SK-N-SH treated with all-trans-retinoic acid at 6 μM for 48 hours (cell line): ENCODE data around the gene ORC3.

Experiments
- ATAC-seq: fragments of 200-7000 bp; cut with Tn5 transposase; 3 replicates; pipeline ENCODE4 v1.9.1; 2020; ENCODE audit warnings: mild to moderate bottlenecking, moderate library complexity
- ARNTL ChIP-seq: fragments of 450-650 bp; formaldehyde crosslinking; IDR thresholded peaks from 2 replicates; pipeline ENCODE4 v1.5.0; 2020; ENCODE audit warnings: low read depth, mild to moderate bottlenecking, moderate library complexity, borderline replicate concordance
- BACH2 ChIP-seq: fragments of 250-450 bp; sonication (Bioruptor Pico); IDR thresholded peaks from 2 replicates; pipeline ENCODE4 v1.9.0; 2021; ENCODE audit warnings: mild to moderate bottlenecking, borderline replicate concordance
- CREB5 ChIP-seq: fragments of 250-450 bp; sonication (Bioruptor Pico); IDR thresholded peaks from 2 replicates; pipeline ENCODE4 v1.5.1; 2020; ENCODE audit warnings: low read depth, mild to moderate bottlenecking, moderate library complexity
- CSRNP3 ChIP-seq: fragments of 250-450 bp; sonication (Bioruptor Pico); IDR thresholded peaks from 2 replicates; pipeline ENCODE4 v1.5.1; 2021; ENCODE audit warnings: mild to moderate bottlenecking, moderate library complexity
- ESRRG ChIP-seq: fragments of 250-450 bp; sonication (Bioruptor Pico); IDR thresholded peaks from 2 replicates; pipeline ENCODE4 v1.6.1; 2021; ENCODE audit warnings: mild to moderate bottlenecking
- GLIS3 ChIP-seq: fragments of 250-450 bp; sonication (Bioruptor Pico); IDR thresholded peaks from 2 replicates; pipeline ENCODE4 v1.5.0; 2020; ENCODE audit warnings: mild to moderate bottlenecking, moderate library complexity
- ISL1 ChIP-seq: fragments of 250-450 bp; sonication (Bioruptor Pico); IDR thresholded peaks from 2 replicates; pipeline ENCODE4 v2.1.2; 2022; ENCODE audit warnings: mild to moderate bottlenecking, moderate library complexity
- OSR1 ChIP-seq: fragments of 250-450 bp; sonication (Bioruptor Pico); IDR thresholded peaks from 2 replicates; pipeline ENCODE4 v1.8.0; 2022; ENCODE audit warnings: moderate library complexity, mild to moderate bottlenecking, inconsistent platforms
- PATZ1 ChIP-seq: fragments of 250-450 bp; sonication (Bioruptor Pico); IDR thresholded peaks from 2 replicates; pipeline ENCODE4 v1.8.0; 2020; ENCODE audit warnings: mild to moderate bottlenecking, moderate library complexity, borderline replicate concordance
- POU6F1 ChIP-seq: fragments of 250-450 bp; sonication (Bioruptor Pico); IDR thresholded peaks from 2 replicates; pipeline ENCODE4 v1.8.0; 2021; ENCODE audit warnings: low read depth, mild to moderate bottlenecking, moderate library complexity, borderline replicate concordance
- PPARA ChIP-seq: fragments of 250-450 bp; sonication (Bioruptor Pico); IDR thresholded peaks from 2 replicates; pipeline ENCODE4 v1.5.0; 2020; ENCODE audit warnings: mild to moderate bottlenecking, borderline replicate concordance
- RARB ChIP-seq: fragments of 250-450 bp; sonication (Bioruptor Pico); IDR thresholded peaks from 2 replicates; pipeline ENCODE4 v1.8.0; 2021; ENCODE audit warnings: mild to moderate bottlenecking, moderate library complexity
- SNAI2 ChIP-seq: fragments of 250-450 bp; sonication (Bioruptor Pico); IDR thresholded peaks from 2 replicates; pipeline ENCODE4 v1.5.0; 2020; ENCODE audit warnings: mild to moderate bottlenecking, moderate library complexity
- TCF4 ChIP-seq: fragments of 250-450 bp; sonication (Bioruptor Pico); IDR thresholded peaks from 2 replicates; pipeline ENCODE4 v1.8.0; 2021; ENCODE audit warnings: mild to moderate bottlenecking, moderate library complexity, borderline replicate concordance
- TOX ChIP-seq: fragments of 250-450 bp; sonication (Bioruptor Pico); IDR thresholded peaks from 2 replicates; pipeline ENCODE4 v1.8.0; 2021; ENCODE audit warnings: mild to moderate bottlenecking, moderate library complexity, borderline replicate concordance
- TSHZ2 ChIP-seq: fragments of 250-450 bp; sonication (Bioruptor Pico); IDR thresholded peaks from 2 replicates; pipeline ENCODE4 v1.5.0; 2020; ENCODE audit warnings: mild to moderate bottlenecking, moderate library complexity
- ZC3H10 ChIP-seq: fragments of 250-450 bp; sonication (Bioruptor Pico); IDR thresholded peaks from 2 replicates; pipeline ENCODE4 v1.5.1; 2021; ENCODE audit warnings: mild to moderate bottlenecking, moderate library complexity
- ZFP3 ChIP-seq: fragments of 250-450 bp; sonication (Bioruptor Pico); IDR thresholded peaks from 2 replicates; pipeline ENCODE4 v1.5.0; 2020; ENCODE audit warnings: mild to moderate bottlenecking, moderate library complexity
- ZFP30 ChIP-seq: fragments of 450-650 bp; formaldehyde crosslinking; IDR thresholded peaks from 2 replicates; pipeline ENCODE4 v1.5.0; 2022; ENCODE audit warnings: mild to moderate bottlenecking, moderate library complexity
- ZNF565 ChIP-seq: fragments of 450-650 bp; formaldehyde crosslinking; conservative IDR thresholded peaks from 2 replicates; pipeline ENCODE4 v1.5.0; 2020; ENCODE audit warnings: low read depth, mild to moderate bottlenecking, moderate library complexity
- ZNF70 ChIP-seq: fragments of 450-650 bp; formaldehyde crosslinking; IDR thresholded peaks from 2 replicates; pipeline ENCODE4 v1.5.0; 2020; ENCODE audit warnings: mild to moderate bottlenecking, moderate library complexity
- ZNF8 ChIP-seq: fragments of 450-650 bp; formaldehyde crosslinking; IDR thresholded peaks from 2 replicates; pipeline ENCODE4 v1.5.0; 2020; ENCODE audit warnings: mild to moderate bottlenecking, moderate library complexity

ORC3 gene

GRCh38 chr6:87641065-87641692 lies 51.2 kb downstream of the ORC3 start (continued):
- no peak for TF ChIP-seq PATZ1
- no peak for TF ChIP-seq ARNTL
- no peak for TF ChIP-seq PPARA (CRISPR knock-in tag)

- no peak for ATAC-seq
- TF ChIP-seq POU6F1 (CRISPR knock-in tag), result no peak
- TF ChIP-seq RARB (CRISPR knock-in tag), result no peak
- TF ChIP-seq ZFP3 (CRISPR knock-in tag), result no peak
- no peak for TF ChIP-seq ZC3H10 (CRISPR knock-in tag)
- no peak for TF ChIP-seq OSR1
- TF ChIP-seq CSRNP3, result no peak
- no peak for TF ChIP-seq BACH2 (CRISPR knock-in tag)
- TF ChIP-seq ZNF565 (CRISPR knock-in tag), result no peak
- no peak for TF ChIP-seq ISL1 (CRISPR knock-in tag)
- TF ChIP-seq ESRRG (CRISPR knock-in tag), result no peak
- TF ChIP-seq GLIS3 (CRISPR knock-in tag), result no peak
- TF ChIP-seq TSHZ2 (CRISPR knock-in tag), result no peak
- TF ChIP-seq PPARA (CRISPR knock-in tag), result no peak
- TF ChIP-seq ARNTL, result no peak
- TF ChIP-seq TCF4 (CRISPR knock-in tag), result no peak
- TF ChIP-seq CREB5 (CRISPR knock-in tag), result no peak
- TF ChIP-seq ZNF70 (CRISPR knock-in tag), result no peak
- TF ChIP-seq TOX (CRISPR knock-in tag), result no peak
- no peak for TF ChIP-seq ZNF8 (CRISPR knock-in tag)
- TF ChIP-seq SNAI2 (CRISPR knock-in tag), result no peak
- TF ChIP-seq, all 23 proteins: peak for 0
These were observed 55.1 kb downstream of the ORC3 start for GRCh38 chr6:87645080-87645479.

- ATAC-seq, result no peak
- TF ChIP-seq ZFP30 (CRISPR knock-in tag), result no peak
- no peak for TF ChIP-seq CSRNP3
- no peak for TF ChIP-seq ZNF70 (CRISPR knock-in tag)
- no peak for TF ChIP-seq TSHZ2 (CRISPR knock-in tag)
- no peak for TF ChIP-seq BACH2 (CRISPR knock-in tag)
These were observed 63.4 kb downstream of the ORC3 start for GRCh38 chr6:87653074-87653962.
